ENCODE measurements around the gene WDR64. TPM values are rescaled to one million over a fixed set of nuclear protein-coding genes. Genes with fewer than 3 reads are reported as not detected.

WDR64 gene
- total and polyA plus RNA-seq, 2 of the 13 experiments (the other 11 are each of a cell fraction or from before 2014, with no cell fraction given), result not detected

DNA sequence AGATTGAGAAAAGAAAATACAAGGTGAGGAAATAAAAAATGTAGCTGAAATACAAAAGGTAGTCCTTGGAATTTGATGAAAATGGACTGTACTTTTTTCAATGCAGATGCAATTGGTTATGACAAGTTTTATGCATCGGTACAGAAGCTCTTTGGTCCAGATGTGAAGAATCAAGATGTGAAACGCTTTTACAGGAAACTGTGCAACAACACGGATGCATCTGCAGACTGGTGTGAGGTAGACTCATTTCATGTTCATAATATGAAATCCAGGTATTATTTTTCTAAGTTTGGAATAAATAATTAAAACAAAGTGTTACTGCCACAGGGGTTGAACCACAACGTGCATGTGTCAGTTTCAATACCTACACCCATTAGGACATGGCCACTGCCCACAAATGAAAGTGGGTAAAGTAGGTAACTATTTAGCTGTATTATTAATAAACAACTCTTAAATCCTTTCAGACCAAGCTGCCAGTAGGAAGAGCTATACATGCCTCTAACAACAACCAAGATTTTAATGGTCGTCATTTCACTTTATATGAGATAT lies 8.4 kb downstream of the WDR64 start:
- in situ Hi-C loops (cut with HindIII; ENCODE audit: extremely low pct_ligation_motif_present, low pct_unique_long_range_greater_than_20kb) (no loop called here), intact Hi-C loops (cut with micrococcal nuclease; ENCODE audit: unreplicated experiment) (no loop called here)
- no peak overlapping the region for H3K9ac ChIP-seq (ENCODE audit: insufficient read depth, low read depth, low read length)
- H3K4me2 ChIP-seq (ENCODE audit: low read depth, low read length), result no peak overlapping the region
- ChIA-PET CTCF (ENCODE audit: low intra/inter-chr PET ratio, low total read pairs) (no interaction called here), POLR2A (no interaction called here)
- H3K4me3 ChIP-seq (replicated peaks in 1 of 3; ENCODE audit: insufficient read depth in 1 of 3, low read depth in 2 of 3, low read length in 3 of 3), result no peak overlapping the region
- H3K36me3 ChIP-seq (replicated peaks in 1 of 2; ENCODE audit: control insufficient read depth in 1 of 2, insufficient read depth in 2 of 2, low read length in 2 of 2), result no peaks in the 10 kb centered on the region
- H4K20me1 ChIP-seq (ENCODE audit: insufficient read depth, low read length), result no peaks in the 10 kb centered on the region
- TF ChIP-seq HMG20A (CRISPR knock-in tag; IDR thresholded peaks at IDR 0.05; ENCODE audit: borderline replicate concordance) (no peak), ZFX (CRISPR knock-in tag; IDR thresholded peaks at IDR 0.05; ENCODE audit: low read depth) (no peak), SETDB1 (CRISPR knock-in tag; IDR thresholded peaks at IDR 0.05; ENCODE audit: borderline replicate concordance) (no peak), ZNF607 (CRISPR knock-in tag; IDR thresholded peaks at IDR 0.05; ENCODE audit: borderline replicate concordance) (no peak), MEIS2 (CRISPR knock-in tag; IDR thresholded peaks at IDR 0.05) (no peak), PHF21A (CRISPR knock-in tag; IDR thresholded peaks at IDR 0.05) (no peak), BCL6 (CRISPR knock-in tag; IDR thresholded peaks at IDR 0.05) (no peak), ZNF292 (CRISPR knock-in tag; IDR thresholded peaks at IDR 0.05; ENCODE audit: borderline replicate concordance, low read depth) (no peak), ZNF652 (CRISPR knock-in tag; IDR thresholded peaks at IDR 0.05; ENCODE audit: borderline replicate concordance, low read depth) (no peak)
- TF ChIP-seq, protein P1, sequence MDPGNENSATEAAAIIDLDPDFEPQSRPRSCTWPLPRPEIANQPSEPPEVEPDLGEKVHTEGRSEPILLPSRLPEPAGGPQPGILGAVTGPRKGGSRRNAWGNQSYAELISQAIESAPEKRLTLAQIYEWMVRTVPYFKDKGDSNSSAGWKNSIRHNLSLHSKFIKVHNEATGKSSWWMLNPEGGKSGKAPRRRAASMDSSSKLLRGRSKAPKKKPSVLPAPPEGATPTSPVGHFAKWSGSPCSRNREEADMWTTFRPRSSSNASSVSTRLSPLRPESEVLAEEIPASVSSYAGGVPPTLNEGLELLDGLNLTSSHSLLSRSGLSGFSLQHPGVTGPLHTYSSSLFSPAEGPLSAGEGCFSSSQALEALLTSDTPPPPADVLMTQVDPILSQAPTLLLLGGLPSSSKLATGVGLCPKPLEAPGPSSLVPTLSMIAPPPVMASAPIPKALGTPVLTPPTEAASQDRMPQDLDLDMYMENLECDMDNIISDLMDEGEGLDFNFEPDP (CRISPR knock-in tag; conservative IDR thresholded peaks at IDR 0.05), result no peak
- no peaks in the 10 kb centered on the region for H3K79me2 ChIP-seq (ENCODE audit: insufficient read depth, low read length)
- ATAC-seq (no peak), DNase-seq (ENCODE audit: low spot score) (no peak), FAIRE-seq (no peak)
- H3K27me3 ChIP-seq (ENCODE audit: control insufficient read depth in 1 of 2, insufficient read depth in 2 of 2, low read length in 2 of 2), result no peaks in the 10 kb centered on the region; a peak in 2 of 5 replicates
- no TSS peak for BruUV-seq (replicated peaks)
- no peaks in the 10 kb centered on the region for H3K9me3 ChIP-seq (ENCODE audit: low read length)
- no peaks in the 10 kb centered on the region for H3K4me1 ChIP-seq (ENCODE audit: insufficient read depth, low read length)
- H3K27ac ChIP-seq (ENCODE audit: extremely low read length, insufficient read depth, low read length), result no peak overlapping the region
- H2AFZ ChIP-seq (ENCODE audit: low read length), result no peak overlapping the region
- WGBS (ENCODE audit: low lambda C conversion rate), result 19% methylated on average over 5 of the region's 5 CpGs
